UCSD-AML1 (cell line): ENCODE data around the gene CERCAM.
"Not testable (repeated sequence)": the region's sequence is repeated elsewhere in the genome, so short reads cannot be mapped to it uniquely, and the experiment has no call there.

Experiments
- DNase-seq: peaks from one replicate; lab custom pipeline; 2025; ENCODE audit not compliant: unreplicated experiment; lab: John Stamatoyannopoulos, UW

CERCAM gene

DNA sequence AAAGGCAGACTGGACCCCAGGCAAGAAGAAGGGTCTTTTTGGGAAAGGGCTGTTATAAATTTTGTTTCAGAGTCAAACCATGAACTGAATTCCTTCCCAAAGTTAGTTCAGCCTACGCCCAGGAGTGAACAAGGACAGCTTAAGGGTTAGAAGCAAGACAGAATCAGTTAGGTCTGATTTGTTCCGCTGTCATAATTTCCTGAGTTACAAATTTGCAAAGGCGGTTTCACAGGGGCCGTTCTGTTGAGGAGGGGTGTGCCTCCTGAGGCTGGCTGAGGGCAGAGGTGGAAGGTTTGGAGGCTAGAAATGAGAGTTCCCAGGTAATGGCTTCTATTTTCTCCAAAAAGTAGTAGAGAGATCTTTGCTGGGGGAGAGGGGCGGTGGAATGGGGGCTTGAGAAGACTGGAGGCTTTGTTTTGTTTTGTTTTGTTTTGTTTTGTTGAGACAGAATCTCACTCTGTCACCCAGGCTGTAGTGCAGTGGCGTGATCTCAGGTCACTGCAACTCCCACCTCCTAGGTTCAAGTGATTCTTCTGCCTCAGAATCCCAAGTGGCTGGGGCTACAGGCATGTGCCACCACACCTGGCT lies 4.1 kb upstream of the CERCAM start:
- DNase-seq, result no peak

DNA sequence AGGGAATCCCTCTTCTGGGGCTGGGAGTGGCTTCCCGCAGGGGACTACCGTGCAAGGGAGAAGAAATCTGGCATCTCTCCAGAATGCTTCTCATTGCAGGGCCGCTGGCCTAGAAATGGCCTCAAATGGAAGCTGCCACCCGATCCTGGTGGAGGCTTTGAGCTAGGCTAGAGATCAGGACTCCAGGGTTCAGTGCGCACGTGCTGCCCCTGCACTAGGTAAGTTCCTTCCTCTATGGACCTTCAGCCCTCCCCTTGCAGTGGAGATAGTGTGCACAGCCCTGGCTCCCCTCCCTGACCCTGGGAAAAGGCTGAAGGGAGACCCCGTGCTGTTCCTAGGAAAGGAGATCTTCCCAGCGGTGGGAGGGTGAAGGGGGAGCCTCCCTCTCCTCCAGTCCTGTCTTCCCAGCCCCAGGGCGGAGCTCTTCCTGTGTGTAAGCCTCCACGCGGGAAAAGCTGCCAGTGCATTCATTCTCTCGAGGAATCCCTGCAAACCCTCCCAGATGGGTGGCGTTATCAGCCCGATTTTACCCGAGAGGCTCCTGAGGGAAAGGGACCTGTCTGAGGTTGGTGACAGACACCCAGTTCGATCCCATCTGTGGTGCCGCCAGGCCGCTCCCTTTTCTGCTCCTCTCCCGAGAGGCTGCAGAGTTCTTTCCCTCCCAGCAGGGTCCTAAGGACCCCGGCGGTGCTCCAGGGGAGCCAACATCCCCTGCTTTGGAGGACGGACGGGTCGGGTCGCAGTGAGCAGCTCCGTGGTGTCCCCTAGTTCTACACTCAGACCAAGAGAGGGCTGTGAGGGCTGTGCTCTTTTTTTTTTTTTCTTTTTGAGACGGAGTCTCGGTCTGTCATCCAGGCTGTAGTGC lies 1.4 kb upstream of the CERCAM start:
- DNase-seq, result no peak

DNA sequence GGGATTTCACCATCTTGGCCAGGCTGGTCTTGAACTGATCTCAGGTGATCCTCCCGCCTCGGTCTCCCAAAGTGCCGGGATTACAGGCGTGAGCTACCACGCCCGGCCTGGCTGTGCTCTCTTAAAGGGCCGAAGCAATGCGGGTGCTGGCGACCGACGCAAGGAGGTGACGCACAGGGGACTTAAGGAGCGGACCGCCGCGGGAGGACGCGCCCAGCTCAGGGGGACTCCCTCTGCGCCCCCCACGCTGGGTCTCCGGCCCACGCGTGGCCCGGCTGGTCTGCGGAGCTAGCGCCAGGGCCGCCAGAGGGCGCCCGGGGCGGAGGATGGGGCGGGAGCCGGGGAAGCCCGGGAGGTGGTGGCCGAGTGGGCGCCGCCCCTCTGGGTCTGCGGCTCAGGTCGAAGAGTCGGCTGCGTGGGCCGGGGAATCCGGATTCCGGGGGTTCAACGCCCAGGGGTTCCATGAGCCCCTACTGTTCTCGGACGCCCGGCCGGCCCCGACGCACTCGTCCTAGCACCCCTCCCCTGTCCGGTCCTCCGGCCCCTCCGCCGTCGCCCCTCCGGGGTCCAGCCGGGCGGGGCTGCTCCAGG lies 502 bp upstream of the CERCAM start:
- DNase-seq, result peak; percentile 81

DNA sequence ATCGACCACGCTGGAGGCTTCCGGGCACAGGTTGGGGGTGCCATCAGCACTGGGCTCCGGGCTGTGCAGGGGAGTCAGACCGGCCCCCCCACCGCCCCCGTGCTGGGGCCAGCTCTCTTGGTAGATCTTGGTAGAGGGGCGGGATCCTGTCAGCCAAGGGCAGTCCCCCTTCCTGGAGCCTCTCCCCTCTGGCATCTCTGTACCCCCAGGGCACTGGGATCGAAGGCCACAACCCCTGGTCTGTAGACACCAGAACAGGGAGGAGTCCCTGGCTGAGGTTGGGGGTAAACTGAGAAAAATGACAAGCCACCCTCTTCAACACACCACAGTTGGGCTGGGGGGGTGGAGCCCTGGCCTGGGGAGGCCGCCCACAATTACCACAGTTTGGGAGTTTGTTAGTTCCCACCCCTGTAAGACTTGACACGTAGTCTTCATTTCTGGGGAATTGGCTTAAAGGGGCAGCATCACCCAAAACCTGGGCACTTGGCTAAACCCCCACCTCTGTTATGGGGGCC lies 882 bp downstream of the CERCAM start:
- no peak for DNase-seq

DNA sequence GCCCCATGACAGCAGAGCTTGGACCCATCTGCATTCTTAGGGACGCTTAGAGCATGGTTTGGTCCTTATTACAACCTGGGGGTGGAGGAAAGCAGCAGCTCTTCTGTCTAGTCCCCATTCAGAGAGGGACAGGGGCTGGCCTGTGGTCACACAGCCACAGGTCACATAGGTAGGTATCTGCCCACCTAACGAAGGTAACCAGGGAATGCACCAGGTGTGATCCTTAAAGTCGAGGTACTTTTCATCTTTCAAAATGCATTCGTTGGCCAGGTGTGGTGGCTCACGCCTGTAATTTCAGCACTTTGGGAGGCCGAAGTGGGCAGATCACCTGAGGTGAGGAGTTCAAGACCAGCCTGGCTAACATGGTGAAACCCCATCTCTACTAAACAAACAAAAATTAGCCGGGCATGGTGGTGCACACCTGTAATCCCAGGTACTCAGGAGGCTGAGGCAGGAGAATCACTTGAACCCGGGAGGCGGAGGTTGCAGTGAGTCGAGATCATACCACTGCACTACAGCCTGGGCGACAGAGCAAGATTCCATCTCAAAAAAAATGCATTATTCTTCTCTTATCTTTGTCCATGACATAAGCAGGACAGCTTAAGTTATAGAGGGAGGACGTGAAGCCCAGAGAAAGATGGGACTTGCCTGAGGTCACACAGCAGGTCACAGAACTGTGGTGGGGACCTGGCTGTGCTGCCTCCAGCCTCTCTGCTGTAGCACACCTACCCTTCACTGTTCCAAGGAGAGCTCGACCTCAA lies 1.5 kb downstream of the CERCAM start:
- not testable (repeated sequence) for DNase-seq

DNA sequence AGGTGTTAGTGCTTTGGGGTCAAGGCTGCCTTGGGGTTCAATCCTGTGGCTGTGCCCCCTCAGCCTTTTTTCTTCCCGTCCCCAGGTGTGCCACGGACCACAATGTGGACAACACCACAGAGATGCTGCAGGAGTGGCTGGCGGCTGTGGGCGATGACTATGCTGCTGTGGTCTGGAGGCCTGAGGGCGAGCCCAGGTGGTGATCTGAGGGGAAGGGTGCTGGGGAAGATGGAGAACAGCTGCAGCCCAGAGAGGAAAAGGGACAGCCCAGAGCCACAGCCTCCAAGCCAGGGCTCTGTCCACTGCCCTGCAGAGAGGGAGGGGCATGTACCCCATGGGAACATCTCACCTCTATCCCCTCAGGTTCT lies 2.1 kb downstream of the CERCAM start:
- DNase-seq, result no peak

DNA sequence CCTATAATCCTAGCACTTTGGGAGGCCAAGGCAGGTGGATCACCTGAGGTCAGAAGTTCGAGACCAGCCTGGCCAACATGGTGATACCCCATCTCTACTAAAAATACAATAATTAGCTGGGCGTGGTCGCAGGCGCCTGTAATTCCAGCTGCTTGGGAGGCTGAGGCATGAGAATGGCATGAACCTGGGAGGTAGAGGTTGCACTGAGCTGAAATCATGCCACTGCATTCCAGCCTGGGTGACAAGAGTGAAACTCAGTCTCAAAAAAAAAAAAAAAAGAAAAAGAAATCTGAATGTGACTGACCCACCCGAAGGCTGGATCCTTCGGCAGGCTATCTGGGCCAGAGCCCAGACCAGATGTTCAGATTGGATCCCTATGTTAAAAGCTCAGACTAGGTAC lies 2.7 kb downstream of the CERCAM start:
- DNase-seq, result not testable (repeated sequence)

DNA sequence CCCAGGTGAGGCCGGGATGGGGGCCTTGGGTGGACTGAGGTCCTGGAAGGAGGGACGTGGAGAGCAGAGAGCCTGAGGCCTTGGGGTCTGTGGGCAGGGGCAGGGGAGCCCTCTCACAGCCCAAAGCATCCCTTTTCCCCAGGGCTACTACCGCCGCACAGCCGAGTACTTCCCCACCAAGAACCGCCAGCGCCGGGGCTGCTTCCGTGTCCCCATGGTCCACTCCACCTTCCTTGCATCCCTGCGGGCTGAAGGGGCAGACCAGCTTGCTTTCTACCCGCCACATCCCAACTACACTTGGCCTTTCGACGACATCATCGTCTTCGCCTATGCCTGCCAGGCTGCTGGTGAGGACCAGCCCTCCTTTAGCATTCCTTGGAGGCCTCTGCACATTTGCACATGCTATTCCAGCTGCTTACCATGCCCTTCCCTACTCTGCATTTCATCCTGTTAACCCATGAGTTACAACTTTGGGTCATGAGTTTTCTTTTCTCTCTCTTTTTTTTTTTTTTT lies 3.7 kb downstream of the CERCAM start:
- no peak for DNase-seq

DNA sequence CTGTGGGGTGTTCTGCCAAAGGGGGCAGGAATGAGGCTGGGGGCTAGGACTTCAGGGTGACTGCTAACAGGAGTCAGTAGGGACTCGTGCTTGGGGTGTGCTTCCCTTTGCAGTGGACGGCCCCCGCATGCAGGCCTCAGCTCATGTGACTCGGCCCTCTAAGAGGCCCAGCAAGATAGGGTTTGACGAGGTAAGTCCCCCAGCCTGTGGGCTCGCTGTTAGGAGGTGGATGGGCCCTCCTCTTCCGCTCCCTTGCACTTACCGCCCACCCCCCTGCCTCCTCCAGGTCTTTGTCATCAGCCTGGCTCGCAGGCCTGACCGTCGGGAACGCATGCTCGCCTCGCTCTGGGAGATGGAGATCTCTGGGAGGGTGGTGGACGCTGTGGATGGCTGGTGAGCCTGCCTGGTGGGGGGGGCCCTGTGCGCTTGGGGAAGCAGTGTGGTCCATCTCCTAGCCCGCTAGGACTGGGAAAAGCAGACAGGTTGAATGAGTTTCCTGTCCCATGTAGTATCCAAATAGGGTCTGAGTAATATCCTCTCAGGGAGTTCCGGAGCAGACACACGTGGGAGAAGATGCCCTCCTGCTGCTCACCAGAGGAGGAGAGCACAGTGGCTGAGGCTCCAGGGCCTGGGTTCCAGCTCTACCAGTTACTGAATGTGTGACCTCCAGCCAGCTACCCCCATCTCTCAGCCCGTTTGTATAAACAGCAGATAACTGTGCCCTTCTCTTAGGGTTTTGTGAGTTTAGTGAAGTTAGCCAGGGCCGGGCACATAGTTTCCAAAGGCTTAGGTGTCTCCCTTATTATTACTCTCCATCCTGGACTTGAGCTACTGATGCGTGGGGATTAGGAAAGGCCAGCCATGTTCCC lies 8.2 kb downstream of the CERCAM start:
- no peak for DNase-seq

DNA sequence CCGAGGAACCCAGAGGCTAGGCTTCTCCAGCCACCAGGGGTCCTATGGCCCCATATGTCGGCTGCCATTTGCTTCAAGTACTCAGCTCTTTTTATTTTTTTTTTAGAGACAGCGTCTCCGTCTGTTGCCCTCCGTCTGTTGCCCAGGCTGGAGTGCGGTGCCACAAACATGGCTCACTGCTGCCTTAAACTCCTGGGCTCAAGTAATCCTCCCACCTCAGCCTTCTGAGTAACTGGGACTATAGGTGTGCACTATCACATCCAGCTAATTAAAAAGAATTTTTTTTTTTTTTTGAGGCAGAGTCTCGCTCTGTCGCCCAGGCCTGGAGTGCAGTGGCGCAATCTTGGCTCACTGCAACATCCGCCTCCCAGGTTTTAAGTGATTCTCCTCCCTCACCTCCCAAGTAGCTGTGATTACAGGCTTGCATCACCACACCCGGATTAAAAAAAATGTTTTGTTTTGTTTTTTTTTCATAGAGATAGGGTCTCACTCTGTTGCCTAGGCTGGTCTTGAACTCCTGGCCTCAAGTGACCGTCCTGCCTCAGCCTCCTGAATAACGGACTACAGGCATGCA lies 8.9 kb downstream of the CERCAM start:
- no peak for DNase-seq

DNA sequence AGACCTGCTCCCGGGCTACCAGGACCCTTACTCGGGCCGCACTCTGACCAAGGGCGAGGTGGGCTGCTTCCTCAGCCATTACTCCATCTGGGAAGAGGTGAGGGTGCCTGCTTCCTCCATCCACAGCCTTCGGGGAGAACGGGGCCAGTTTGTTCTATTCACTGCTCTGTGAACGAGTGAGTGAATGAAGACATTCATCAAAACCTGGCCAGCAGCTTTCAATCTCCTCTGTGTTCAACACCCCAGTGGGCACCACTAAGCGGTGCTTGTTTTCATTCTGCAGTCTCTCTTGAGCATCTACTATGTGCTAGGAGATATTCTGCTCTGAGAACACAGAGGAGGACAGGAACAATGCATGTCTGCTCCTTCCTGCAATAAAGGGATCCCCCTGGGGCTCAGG lies 10.6 kb downstream of the CERCAM start:
- no peak for DNase-seq

DNA sequence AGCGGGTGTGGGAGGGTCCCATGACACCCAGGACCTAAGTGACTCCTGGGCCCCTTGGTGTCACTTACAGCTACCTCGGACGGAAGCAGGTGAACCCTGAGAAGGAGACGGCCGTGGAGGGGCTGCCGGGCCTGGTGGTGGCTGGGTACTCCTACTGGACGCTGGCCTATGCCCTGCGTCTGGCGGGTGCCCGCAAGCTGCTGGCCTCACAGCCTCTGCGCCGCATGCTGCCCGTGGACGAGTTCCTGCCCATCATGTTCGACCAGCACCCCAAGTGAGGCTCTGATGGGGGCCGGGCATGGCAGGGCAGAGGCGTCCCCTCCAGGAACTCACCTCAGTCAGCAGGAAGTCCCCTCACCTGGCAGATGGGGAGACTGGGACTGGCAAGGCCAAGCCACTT lies 13.7 kb downstream of the CERCAM start:
- no peak for DNase-seq

DNA sequence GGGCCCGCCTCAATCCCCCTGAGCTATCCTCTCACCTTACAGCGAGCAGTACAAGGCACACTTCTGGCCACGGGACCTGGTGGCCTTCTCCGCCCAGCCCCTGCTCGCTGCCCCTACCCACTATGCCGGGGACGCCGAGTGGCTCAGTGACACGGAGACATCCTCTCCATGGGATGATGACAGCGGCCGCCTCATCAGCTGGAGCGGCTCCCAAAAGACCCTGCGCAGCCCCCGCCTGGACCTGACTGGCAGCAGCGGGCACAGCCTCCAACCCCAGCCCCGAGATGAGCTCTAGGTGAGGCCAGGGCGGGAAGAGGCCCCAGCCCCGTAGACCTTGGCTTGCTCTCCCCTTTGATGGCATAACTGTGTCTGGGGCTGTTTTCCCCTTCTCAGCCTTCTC lies 15.0 kb downstream of the CERCAM start:
- no peak for DNase-seq

DNA sequence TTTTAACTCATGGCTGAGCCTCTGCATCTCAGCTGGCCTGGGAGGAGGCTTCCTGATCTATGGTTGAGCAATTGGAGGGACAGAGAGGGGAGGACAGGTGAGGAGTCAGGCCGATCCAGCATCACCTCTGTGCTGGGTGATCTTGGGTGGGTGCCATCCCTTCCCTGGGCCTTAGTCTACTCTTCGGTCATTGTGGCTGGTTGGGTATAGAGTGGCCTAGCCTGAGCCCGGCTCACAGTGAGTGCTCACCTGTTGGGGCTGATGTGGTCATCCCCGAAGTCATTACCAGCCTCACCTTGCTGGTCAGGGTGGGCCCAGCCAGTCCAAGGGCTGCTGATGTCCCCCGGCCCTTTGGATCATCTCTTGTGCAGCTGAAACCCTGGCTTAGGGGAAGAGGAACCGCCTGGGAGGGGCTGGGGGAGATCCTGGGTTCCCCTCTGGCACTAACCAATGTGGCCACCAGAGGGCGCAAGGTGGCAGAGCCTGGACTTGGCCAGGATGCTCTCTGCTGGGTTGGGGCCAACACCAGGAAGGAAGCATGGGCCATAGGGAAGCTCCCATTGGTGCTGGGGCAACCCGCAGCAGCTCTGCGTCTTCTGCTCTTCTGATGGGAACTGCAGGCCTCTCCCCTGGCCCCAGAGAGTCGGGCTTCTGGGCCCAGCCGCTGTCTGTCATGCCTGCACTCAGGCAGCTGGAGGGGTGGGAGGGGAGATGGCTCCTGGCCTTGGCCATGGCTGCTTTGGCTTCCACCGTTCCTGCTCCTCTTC lies 17.9 kb downstream of the CERCAM start:
- DNase-seq, result peak; percentile 89

DNA sequence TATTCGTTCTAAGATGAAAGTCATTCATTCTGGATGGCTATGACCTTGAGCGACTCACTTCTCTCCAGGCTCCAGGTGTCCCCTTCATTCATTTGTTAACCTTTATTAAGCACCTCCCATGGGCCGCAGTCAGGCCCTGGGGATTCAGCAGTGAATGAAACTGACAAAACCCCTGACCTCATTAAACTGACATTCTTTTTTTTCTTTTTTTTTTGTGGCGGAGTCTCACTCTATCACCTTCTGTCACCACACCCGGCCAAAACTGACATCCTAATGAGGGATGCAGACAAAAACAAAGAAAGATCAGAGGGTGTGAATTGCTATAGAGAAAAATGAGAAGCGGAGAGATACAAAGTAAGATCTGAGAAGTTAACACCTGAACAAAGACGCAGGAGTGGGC lies 18.6 kb downstream of the CERCAM start:
- DNase-seq, result no peak

DNA sequence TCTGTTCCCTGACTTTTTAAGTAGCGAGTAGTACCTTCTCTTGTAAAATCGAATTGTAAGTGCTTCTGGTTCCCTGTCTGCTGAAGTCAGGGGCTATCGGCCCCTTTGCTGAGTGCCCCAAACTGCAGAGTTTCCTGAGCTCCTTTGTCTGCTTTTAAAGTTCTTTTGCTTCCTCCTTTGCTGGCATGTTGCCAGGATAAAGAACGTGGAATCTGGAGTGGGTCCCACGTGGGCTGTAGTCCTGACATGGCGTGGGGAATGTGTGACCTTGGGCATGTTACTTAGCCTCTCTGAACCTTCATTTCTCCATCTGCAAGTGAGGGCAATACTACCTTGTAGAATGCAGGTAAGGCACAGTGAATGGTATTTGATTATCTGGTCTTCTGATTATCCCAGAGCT lies 21.5 kb downstream of the CERCAM start:
- no peak for DNase-seq

DNA sequence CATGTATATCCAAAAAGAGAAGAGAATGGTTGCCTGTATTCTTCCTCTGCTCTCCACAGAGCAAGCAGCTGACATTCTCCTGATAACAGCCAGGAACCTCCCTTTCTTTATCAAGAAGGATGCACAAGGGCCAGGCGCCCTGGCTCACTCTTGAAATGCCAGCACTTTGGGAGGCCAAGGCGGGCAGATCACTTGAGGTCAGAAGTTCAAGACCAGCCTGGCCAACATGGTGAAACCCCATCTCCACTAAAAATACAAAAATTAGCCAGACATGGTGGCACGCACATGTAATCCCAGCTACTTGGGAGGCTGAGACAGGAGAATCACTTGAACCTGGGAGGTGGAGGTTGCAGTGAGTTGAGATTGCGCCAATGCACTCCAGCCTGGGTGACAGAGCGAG lies 25.8 kb downstream of the CERCAM start:
- peak; percentile 16 for DNase-seq

DNA sequence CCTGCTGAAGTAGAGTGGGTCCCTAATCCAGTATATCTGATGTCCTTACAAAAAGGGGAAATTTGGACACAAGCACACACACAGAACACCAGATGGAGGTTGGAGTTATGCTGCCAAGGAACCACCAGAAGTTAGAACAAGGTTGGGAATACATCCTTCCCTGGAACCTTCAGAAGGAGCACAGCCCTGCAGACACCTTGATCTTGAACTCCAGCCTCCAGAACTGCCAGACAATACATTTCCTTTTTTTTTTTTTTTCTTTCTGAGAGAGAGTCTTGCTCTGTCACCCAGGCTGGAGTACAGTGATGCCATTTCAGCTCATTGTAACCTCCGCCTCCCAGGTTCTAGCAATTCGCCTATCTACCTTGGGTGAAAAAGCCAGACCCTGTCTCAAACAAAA lies 28.1 kb downstream of the CERCAM start:
- DNase-seq, result no peak

DNA sequence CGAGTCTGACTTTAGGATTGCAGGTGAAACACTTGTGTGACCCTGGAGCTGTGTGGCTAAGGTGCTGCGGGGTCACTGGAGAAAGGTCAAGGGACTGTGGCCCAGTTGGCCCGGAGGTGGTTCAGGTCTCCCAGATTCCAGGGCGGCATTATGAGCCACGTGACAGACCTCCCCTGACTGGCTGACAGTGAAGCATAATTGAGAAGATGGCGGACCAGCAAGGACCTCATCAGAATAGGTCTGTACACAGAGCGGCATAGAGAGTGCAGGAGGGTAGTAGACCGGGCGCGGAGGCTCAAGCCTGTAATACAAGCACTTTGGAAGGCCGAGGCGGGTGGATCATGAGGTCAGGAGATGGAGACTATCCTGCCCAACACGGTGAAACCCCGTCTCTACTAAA lies 34.3 kb downstream of the CERCAM start:
- DNase-seq, result no peak
